Nephron progenitor cell (in vitro differentiated cells): ENCODE data around the gene CTDNEP1.
A peak's percentile ranks its signal among the peaks of the same experiment; 100 is the strongest.

Experiments used
- DNase-seq: peaks from one replicate; pipeline ENCODE4 v3.0.0; 2021
- H3K27ac Mint-ChIP-seq: 2 replicates; pipeline ENCODE4 v1.8.0; 2021; ENCODE audit warnings: mild to moderate bottlenecking, moderate library complexity, mixed read lengths
- H3K27me3 Mint-ChIP-seq: 2 replicates; pipeline ENCODE4 v1.8.0; 2021; ENCODE audit warnings: mild to moderate bottlenecking, low read depth, mixed read lengths; ENCODE audit not compliant: poor library complexity
- H3K36me3 Mint-ChIP-seq: 2 replicates; pipeline ENCODE4 v1.8.0; 2021; ENCODE audit warnings: low read depth, mixed read lengths
- H3K4me1 Mint-ChIP-seq: 2 replicates; pipeline ENCODE4 v1.8.0; 2021; ENCODE audit warnings: mixed read lengths
- H3K4me3 Mint-ChIP-seq: 2 replicates; pipeline ENCODE4 v1.8.0; 2021; ENCODE audit warnings: mild to moderate bottlenecking, moderate library complexity, mixed read lengths
- H3K9me3 Mint-ChIP-seq: 2 replicates; pipeline ENCODE4 v1.8.0; 2021; ENCODE audit warnings: mild to moderate bottlenecking, moderate library complexity, mixed read lengths
- TF ChIP-seq, protein P1 (sequence below): fragments of 200-600 bp; sonication (generic); IDR thresholded peaks from 2 replicates; pipeline ENCODE4 v1.5.0; 2021; ENCODE audit warnings: antibody characterized with exemption

CTDNEP1 gene

DNA sequence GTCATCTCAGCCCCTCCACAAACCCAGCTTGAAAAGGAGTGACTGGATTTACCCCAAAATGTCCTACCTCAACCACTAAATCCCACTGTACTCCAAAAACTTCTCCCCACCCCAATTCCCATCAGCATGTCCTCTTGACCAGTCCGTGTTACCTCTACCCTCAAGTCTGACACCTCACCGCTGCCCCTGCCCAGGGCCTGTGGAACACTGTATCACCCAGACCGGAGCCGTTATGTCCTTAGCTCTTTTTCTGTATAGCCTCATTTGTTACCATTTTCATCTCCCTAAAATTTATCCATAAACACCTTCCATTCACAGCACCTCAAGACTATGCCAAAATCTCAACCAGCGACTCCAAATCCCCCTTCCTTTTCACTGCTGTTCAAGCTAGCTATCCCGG lies 14.7 kb downstream of the CTDNEP1 start:
- Mint-ChIP-seq H3K4me1 (peaks cover 75% of the 10 kb centered on the region), H3K9me3 (no peaks in the 10 kb centered on the region), H3K4me3 (peak overlapping the region; percentile 98), H3K27me3 (no peaks in the 10 kb centered on the region), H3K36me3 (peaks cover 52% of the 10 kb centered on the region), H3K27ac (peak overlapping the region; percentile 82)
- TF ChIP-seq, protein P1, sequence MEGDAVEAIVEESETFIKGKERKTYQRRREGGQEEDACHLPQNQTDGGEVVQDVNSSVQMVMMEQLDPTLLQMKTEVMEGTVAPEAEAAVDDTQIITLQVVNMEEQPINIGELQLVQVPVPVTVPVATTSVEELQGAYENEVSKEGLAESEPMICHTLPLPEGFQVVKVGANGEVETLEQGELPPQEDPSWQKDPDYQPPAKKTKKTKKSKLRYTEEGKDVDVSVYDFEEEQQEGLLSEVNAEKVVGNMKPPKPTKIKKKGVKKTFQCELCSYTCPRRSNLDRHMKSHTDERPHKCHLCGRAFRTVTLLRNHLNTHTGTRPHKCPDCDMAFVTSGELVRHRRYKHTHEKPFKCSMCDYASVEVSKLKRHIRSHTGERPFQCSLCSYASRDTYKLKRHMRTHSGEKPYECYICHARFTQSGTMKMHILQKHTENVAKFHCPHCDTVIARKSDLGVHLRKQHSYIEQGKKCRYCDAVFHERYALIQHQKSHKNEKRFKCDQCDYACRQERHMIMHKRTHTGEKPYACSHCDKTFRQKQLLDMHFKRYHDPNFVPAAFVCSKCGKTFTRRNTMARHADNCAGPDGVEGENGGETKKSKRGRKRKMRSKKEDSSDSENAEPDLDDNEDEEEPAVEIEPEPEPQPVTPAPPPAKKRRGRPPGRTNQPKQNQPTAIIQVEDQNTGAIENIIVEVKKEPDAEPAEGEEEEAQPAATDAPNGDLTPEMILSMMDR = no peak
- DNase-seq = no peak

DNA sequence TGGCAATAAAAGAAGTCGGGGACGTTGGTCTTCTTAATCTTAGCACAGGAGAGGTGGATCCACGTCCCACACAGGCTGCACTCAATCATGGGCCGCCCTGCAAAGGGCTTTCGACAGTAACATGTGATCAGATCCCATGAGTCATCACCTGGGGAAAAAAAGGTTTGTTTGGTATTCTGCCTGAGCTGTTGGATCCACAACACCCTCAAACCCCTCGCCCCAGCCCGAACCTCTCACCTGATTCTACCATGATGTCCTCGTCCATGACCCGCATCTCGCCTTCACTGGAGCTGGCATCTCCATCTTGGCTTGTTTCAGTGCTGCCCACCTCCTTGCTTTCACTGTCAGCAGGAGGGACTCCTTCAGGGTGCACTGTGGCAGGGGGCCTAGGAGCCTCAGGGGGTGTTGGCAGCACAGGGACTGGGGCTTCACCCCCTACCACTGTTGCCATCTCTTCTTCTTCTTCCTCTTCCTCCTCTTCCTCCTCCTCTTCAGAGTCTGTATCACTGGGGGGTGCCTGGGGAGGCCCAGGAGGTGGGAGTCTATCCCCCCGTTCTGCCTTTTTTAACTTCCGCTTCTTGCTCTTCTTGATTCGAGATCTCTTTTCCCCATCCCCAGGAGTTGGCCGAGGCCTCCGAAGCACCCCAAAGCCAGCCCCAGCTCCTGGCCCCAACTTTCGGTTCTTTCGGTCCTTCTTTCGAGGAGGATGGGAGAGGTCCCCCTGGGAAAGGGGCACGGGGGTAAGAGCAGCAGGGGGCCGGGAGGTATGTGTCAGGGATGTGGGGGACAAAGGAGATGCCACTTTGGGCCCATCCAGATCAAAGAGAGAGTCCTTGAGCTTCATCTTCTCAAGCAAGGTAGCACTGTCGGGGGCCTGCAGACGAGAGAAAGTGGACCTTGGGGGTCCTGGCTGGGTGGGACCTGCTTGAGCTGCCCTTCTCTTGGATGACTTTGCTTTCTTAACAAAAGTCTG lies 15.6 kb downstream of the CTDNEP1 start:
- Mint-ChIP-seq H3K36me3 (peaks cover 49% of the 10 kb centered on the region), H3K4me3 (peak overlapping the region; percentile 99), H3K27ac (peak overlapping the region; percentile 82), H3K27me3 (no peaks in the 10 kb centered on the region), H3K9me3 (no peaks in the 10 kb centered on the region), H3K4me1 (peaks cover 69% of the 10 kb centered on the region)
- TF ChIP-seq, protein P1 = no peak
- no peak for DNase-seq

- Mint-ChIP-seq H3K27me3 (no peaks in the 10 kb centered on the region), H3K4me1 (peaks cover 60% of the 10 kb centered on the region), H3K9me3 (no peaks in the 10 kb centered on the region), H3K4me3 (peak within 1 kb of the TSS; percentile 99), H3K36me3 (peaks cover 45% of the 10 kb centered on the region), H3K27ac (peak within 1 kb of the TSS; percentile 99)
- TF ChIP-seq, protein P1 = no peak
- DNase-seq = peak; percentile 94
Observed at GRCh38 chr17:7234083-7234951, 17.2 kb downstream of the CTDNEP1 start, which contains the start of gene DVL2. TSS of gene DVL2 (minus strand) at chr17:7234517. CDS start at chr17:7234262, 255 bp downstream.

GRCh38 chr17:7233701-7234082 lies 17.8 kb downstream of the CTDNEP1 start:
- Mint-ChIP-seq H3K36me3 (peaks cover 52% of the 10 kb centered on the region), H3K9me3 (no peaks in the 10 kb centered on the region), H3K4me1 (peaks cover 60% of the 10 kb centered on the region), H3K27me3 (no peaks in the 10 kb centered on the region), H3K4me3 (peak overlapping the region; percentile 99), H3K27ac (peak overlapping the region; percentile 99)
- DNase-seq = no peak
- TF ChIP-seq, protein P1 = no peak

GRCh38 chr17:7232114-7232513 lies 19.4 kb downstream of the CTDNEP1 start:
- Mint-ChIP-seq H3K27me3 (no peaks in the 10 kb centered on the region), H3K4me3 (peak overlapping the region; percentile 99), H3K4me1 (peaks cover 55% of the 10 kb centered on the region), H3K27ac (no peak overlapping the region), H3K9me3 (no peaks in the 10 kb centered on the region), H3K36me3 (peaks cover 63% of the 10 kb centered on the region)
- no peak for DNase-seq
- TF ChIP-seq, protein P1 = no peak
